Keratinocyte (primary cell): Measurements from ENCODE around the gene UNG.

Source experiments
- CTCF ChIP-seq, 3 experiments: IDR thresholded peaks in 1 of 3; conservative IDR thresholded peaks in 1 of 3; optimal IDR thresholded peaks in 1 of 3; 2 replicates in 2 of 3; 3 replicates in 1 of 3; pipeline versions ENCODE3 to v1.5.1; 2011; ENCODE audit warnings: low read length in 3 of 3, mild to moderate bottlenecking in 3 of 3, moderate library complexity in 2 of 3, control low read depth in 1 of 3, inconsistent platforms in 1 of 3; ENCODE audit not compliant: insufficient read depth in 2 of 3; ENCODE audit errors: extremely low read depth in 1 of 3
- EZH2 ChIP-seq: IDR thresholded peaks from one replicate; pipeline ENCODE4 v1.6.1; 2012; ENCODE audit warnings: inconsistent platforms, mild to moderate bottlenecking, low read length, moderate library complexity

GRCh38 chr12:109160433-109160832 lies 63.0 kb downstream of the UNG start:
- TF ChIP-seq CTCF (optimal IDR thresholded peaks at IDR 0.05 in 1 of 3, IDR thresholded peaks at IDR 0.05 in 1 of 3, conservative IDR thresholded peaks at IDR 0.05 in 1 of 3; ENCODE audit: extremely low read depth in 1 of 3, insufficient read depth in 2 of 3, low read length in 3 of 3) (no peak), EZH2 (no peak)
